Upper lobe of right lung (tissue), 1 donor: ENCODE measurements around the gene DNAAF2. TPM values are rescaled to one million over a fixed set of nuclear protein-coding genes. Genes with fewer than 3 reads are reported as not detected.

Experiments
- ATAC-seq: fragments of 200-7000 bp; cut with Tn5 transposase; one replicate; pipeline ENCODE4 v1.9.1; 2020; ENCODE audit warnings: mild to moderate bottlenecking, moderate library complexity
- DNase-seq: peaks from one replicate; pipeline ENCODE4 v3.0.0-alpha.2; 2020
- H3K27ac ChIP-seq: fragments of 200-600 bp; one replicate; pipeline ENCODE4 v1.8.0; 2022
- H3K27me3 ChIP-seq: fragments of 200-600 bp; one replicate; pipeline ENCODE4 v1.8.0; 2022; ENCODE audit warnings: mild to moderate bottlenecking
- H3K36me3 ChIP-seq: fragments of 200-600 bp; one replicate; pipeline ENCODE4 v1.8.0; 2022
- H3K4me1 ChIP-seq: fragments of 200-600 bp; one replicate; pipeline ENCODE4 v1.8.0; 2022
- H3K4me3 ChIP-seq: fragments of 200-600 bp; one replicate; pipeline ENCODE4 v1.8.0; 2022; ENCODE audit warnings: mild to moderate bottlenecking
- H3K9me3 ChIP-seq: fragments of 200-600 bp; one replicate; pipeline ENCODE4 v1.8.0; 2022
- intact Hi-C: fragments of 100-400 bp; cut with DNase I; formaldehyde crosslinking; loops from one replicate; pipeline ENCODE4 v1.11.0; 2022
- total RNA-seq: library from RNA; stranded (reverse); fragmentation: NEBNext Ultra II Directional; extraction: Animal tissue kit (Norgen Biotek cat#: 25700); gene quantifications from one replicate; pipeline ENCODE4 v1.2.1, GENCODE V29; 2021
- TF ChIP-seq, protein P1 (sequence below): fragments of 200-600 bp; IDR thresholded peaks from one replicate; pipeline ENCODE4 v1.8.0; 2022; ENCODE audit warnings: antibody characterized with exemption
- donor health status: DM: no; HTN: yes; CAD: no; lungs with severe emphysema.

Gene DNAAF2
- total RNA-seq, 1 donor from 2014 or later, result 5.6 TPM

DNA sequence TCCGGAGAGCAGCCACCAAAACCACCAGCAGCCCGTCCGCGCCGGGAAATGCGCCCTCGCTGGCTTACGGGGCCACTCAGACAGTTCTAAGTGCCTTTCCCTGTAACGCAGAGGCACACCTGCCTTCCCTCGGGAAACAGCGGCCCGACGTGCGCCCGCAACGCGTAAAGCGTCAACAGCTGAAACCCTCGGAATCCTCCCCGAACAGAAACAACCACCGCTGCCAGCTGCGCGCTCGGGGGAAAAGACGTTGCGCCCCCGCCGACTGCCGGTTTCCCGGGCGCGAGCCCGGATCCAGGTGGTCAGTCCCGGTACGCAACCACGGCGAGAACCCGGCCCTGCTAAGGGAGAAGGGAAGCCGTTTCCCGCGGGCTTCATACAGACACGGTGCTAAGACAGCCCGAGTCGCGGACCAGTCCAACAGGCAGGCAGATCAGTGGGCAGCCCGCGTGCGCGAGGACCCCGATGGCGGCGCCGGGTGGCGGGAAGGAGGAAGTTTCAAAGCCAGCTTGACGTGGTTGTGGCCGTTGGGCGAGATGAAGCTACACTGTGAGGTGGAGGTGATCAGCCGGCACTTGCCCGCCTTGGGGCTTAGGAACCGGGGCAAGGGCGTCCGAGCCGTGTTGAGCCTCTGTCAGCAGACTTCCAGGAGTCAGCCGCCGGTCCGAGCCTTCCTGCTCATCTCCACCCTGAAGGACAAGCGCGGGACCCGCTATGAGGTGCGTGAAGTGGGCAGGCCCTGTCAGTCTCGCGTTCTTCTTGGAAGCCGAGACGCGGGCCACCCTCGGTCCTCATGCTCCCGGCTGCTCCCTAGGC lies 36.4 kb downstream of the DNAAF2 start, which contains the start of gene LRR1:
Gene LRR1 (plus strand): TSS at position 456 of the 816 bp plus-strand sequence. CDS start 81 bp downstream, at position 537.
- H3K4me3 ChIP-seq, result peak within 1 kb of the TSS; percentile 90
- TF ChIP-seq, protein P1, sequence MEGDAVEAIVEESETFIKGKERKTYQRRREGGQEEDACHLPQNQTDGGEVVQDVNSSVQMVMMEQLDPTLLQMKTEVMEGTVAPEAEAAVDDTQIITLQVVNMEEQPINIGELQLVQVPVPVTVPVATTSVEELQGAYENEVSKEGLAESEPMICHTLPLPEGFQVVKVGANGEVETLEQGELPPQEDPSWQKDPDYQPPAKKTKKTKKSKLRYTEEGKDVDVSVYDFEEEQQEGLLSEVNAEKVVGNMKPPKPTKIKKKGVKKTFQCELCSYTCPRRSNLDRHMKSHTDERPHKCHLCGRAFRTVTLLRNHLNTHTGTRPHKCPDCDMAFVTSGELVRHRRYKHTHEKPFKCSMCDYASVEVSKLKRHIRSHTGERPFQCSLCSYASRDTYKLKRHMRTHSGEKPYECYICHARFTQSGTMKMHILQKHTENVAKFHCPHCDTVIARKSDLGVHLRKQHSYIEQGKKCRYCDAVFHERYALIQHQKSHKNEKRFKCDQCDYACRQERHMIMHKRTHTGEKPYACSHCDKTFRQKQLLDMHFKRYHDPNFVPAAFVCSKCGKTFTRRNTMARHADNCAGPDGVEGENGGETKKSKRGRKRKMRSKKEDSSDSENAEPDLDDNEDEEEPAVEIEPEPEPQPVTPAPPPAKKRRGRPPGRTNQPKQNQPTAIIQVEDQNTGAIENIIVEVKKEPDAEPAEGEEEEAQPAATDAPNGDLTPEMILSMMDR, result no peak
- H3K27me3 ChIP-seq, result no peaks in the 10 kb centered on the region
- peaks cover 26% of the 10 kb centered on the region for H3K4me1 ChIP-seq
- ATAC-seq (peak; percentile 94), DNase-seq (peak; percentile 94)
- intact Hi-C loops, result no loop called here
- H3K36me3 ChIP-seq, result no peaks in the 10 kb centered on the region
- H3K9me3 ChIP-seq, result no peaks in the 10 kb centered on the region
- peak within 1 kb of the TSS; percentile 98 for H3K27ac ChIP-seq

DNA sequence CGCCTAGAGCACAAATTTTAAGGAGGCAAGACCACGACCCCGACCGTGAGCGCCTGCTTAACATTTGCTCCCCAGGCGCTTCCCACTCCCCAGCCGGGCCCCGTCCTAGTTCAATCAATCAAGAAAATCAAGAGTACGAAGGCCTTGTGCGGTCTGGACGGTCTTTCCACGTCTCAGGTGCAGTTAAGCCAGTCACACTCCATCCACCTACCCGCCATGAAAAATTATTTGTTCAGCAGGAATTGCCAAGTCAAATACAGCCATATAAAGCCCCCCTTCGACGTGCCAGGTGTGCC lies 36.9 kb downstream of the DNAAF2 start:
- ATAC-seq (peak; percentile 27), DNase-seq (no peak)
- H3K36me3 ChIP-seq, result no peaks in the 10 kb centered on the region
- TF ChIP-seq, protein P1, result no peak
- intact Hi-C loops, result no loop called here
- H3K4me1 ChIP-seq, result peaks cover 26% of the 10 kb centered on the region
- H3K27ac ChIP-seq, result peak overlapping the region; percentile 98
- peak overlapping the region; percentile 90 for H3K4me3 ChIP-seq
- no peaks in the 10 kb centered on the region for H3K9me3 ChIP-seq
- no peaks in the 10 kb centered on the region for H3K27me3 ChIP-seq

DNA sequence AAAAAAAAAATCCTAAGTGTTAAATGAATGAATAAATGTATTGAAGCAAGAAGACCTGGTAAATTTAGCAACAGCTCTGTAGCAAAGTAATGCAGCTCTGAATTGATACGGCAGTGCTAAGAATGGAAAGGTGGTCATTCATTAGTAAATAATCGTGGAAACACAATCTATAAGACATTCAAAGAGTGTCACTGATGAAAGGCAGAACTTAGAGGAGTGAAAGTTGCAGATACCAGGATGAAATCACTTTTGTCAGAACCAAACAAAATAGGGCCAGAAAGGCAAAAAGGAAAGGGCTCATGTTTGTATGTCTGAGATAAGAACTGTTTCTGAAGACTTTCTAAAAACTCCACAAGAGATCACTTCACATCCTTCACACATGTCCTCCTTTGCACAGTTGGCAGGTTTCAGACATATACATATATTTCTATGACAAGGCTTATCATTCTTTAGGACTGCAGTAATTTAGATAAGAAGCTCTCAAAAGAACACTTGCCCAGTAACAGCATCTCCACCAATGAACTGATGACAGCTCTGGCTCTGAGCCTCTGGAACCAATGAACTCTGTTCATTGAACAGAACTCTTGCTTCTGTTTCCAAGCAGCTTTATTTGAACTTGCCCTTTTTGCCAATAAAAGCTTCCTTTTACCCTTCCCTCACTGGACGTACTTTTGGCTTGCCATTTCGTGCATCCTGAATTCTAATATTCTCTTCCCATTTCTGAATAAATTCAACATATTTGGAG lies 40.5 kb downstream of the DNAAF2 start:
- Histone ChIP-seq H3K36me3 (no peaks in the 10 kb centered on the region), H3K27me3 (no peaks in the 10 kb centered on the region), H3K4me3 (no peak overlapping the region), H3K4me1 (peaks cover 19% of the 10 kb centered on the region), H3K9me3 (no peaks in the 10 kb centered on the region), H3K27ac (peak overlapping the region; percentile 39)
- intact Hi-C loops, result no loop called here
- TF ChIP-seq, protein P1, result no peak
- ATAC-seq, result peak; percentile 26
- DNase-seq, result no peak

DNA sequence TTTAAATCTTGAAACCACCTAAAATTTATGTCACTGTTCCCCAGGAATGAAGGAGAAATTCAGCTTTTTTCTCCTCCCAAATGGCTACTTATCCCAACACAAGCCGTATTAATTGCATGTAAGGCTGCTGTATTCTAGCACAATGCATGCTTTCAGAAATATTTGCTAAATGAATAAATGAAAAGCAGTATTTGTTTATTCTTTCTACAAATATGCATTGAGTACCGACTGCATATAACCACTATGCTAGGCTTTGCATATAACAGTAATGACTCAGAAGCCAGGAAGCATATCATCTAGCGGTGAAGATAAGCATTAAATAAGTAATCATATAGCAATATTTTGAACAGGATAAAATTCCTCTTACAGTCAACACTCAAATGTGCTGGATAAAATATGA lies 42.0 kb downstream of the DNAAF2 start:
- Histone ChIP-seq H3K27me3 (no peaks in the 10 kb centered on the region), H3K9me3 (no peaks in the 10 kb centered on the region), H3K4me3 (no peak overlapping the region), H3K27ac (no peak overlapping the region), H3K36me3 (no peaks in the 10 kb centered on the region), H3K4me1 (peaks cover 19% of the 10 kb centered on the region)
- TF ChIP-seq, protein P1, result no peak
- intact Hi-C loops, result no loop called here
- DNase-seq, result no peak
- ATAC-seq, result no peak

DNA sequence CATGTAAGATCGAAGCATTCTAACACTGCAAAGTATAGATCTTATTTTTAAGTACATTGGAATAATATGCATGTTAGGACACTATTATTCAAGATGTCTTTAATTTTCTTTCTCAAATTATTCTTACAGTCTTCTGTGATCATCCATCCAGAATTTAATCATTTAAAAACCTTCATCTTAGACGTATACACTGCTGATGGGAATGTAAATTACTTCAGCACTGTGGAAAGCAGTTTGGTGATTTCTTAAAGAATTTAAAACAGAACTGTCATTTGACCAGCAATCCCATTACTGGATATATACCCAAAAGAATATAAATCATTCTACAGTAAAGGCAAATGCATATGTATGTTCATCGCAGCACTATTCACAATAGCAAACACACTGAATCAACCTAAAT lies 45.7 kb downstream of the DNAAF2 start:
- ATAC-seq, result no peak
- no peaks in the 10 kb centered on the region for H3K27me3 ChIP-seq
- DNase-seq, result no peak
- intact Hi-C loops, result no loop called here
- H3K27ac ChIP-seq, result no peak overlapping the region
- peaks cover 13% of the 10 kb centered on the region for H3K4me1 ChIP-seq
- no peak overlapping the region for H3K4me3 ChIP-seq
- H3K36me3 ChIP-seq, result peaks cover 5% of the 10 kb centered on the region
- TF ChIP-seq, protein P1, result no peak
- H3K9me3 ChIP-seq, result no peaks in the 10 kb centered on the region
